ENCODE measurements around the gene HIVEP3.

DNA sequence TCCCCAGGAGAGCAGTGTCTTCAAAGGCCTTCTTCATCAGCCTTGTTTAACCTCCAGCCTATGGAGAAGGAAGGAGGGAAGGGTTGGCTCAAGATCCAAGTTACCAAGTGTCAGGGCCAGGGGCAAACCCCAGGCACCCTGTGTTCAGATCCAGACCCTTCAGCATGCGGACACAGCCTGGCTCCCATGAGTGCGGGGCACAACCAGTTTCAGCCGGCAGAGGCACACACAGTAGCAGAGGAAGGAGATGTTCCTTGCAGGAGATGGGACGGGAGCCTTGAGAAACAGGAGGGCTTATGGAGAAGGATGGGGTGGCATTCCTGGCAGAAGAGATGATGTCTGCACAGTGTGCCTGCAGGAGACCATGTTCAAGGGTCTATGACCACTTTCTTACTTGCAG is 272.5 kb downstream of the HIVEP3 start:
- TF ChIP-seq, protein P1, sequence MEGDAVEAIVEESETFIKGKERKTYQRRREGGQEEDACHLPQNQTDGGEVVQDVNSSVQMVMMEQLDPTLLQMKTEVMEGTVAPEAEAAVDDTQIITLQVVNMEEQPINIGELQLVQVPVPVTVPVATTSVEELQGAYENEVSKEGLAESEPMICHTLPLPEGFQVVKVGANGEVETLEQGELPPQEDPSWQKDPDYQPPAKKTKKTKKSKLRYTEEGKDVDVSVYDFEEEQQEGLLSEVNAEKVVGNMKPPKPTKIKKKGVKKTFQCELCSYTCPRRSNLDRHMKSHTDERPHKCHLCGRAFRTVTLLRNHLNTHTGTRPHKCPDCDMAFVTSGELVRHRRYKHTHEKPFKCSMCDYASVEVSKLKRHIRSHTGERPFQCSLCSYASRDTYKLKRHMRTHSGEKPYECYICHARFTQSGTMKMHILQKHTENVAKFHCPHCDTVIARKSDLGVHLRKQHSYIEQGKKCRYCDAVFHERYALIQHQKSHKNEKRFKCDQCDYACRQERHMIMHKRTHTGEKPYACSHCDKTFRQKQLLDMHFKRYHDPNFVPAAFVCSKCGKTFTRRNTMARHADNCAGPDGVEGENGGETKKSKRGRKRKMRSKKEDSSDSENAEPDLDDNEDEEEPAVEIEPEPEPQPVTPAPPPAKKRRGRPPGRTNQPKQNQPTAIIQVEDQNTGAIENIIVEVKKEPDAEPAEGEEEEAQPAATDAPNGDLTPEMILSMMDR (IDR thresholded peaks at IDR 0.05; ENCODE audit: borderline replicate concordance, extremely low read depth, low read length, poor library complexity, severe bottlenecking) = no peak
- TF ChIP-seq EZH2 (IDR thresholded peaks at IDR 0.05; ENCODE audit: borderline replicate concordance, low read depth, low read length, severe bottlenecking) = no peak

Data from DND-41 (cell line).